Measurements from ENCODE around the gene ATG10. TPM values are rescaled to one million over a fixed set of nuclear protein-coding genes. Genes with fewer than 3 reads are reported as not detected.

The ATG10 gene
- total RNA-seq, 1 donor from 2014 or later = 4.2 TPM

GRCh38 chr5:82162573-82162972 lies 190.8 kb downstream of the ATG10 start:
- no peak overlapping the region for H3K27ac ChIP-seq
- H3K4me3 ChIP-seq = no peak overlapping the region
- no peak for DNase-seq (ENCODE audit: extremely low spot score in 2 of 2)
- intact Hi-C loops (cut with DNase I) = loop anchor here (10.0 kb wide), 1 partner anchor 738 kb away; no protein-coding TSS in a partner anchor
- TF ChIP-seq POLR2AphosphoS5 (IDR thresholded peaks at IDR 0.05; ENCODE audit: insufficient read depth in 1 of 2, low read depth in 1 of 2) (no peak), POLR2A (IDR thresholded peaks at IDR 0.05) (no peak)
- TF ChIP-seq, protein P1, sequence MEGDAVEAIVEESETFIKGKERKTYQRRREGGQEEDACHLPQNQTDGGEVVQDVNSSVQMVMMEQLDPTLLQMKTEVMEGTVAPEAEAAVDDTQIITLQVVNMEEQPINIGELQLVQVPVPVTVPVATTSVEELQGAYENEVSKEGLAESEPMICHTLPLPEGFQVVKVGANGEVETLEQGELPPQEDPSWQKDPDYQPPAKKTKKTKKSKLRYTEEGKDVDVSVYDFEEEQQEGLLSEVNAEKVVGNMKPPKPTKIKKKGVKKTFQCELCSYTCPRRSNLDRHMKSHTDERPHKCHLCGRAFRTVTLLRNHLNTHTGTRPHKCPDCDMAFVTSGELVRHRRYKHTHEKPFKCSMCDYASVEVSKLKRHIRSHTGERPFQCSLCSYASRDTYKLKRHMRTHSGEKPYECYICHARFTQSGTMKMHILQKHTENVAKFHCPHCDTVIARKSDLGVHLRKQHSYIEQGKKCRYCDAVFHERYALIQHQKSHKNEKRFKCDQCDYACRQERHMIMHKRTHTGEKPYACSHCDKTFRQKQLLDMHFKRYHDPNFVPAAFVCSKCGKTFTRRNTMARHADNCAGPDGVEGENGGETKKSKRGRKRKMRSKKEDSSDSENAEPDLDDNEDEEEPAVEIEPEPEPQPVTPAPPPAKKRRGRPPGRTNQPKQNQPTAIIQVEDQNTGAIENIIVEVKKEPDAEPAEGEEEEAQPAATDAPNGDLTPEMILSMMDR (IDR thresholded peaks at IDR 0.05) = no peak
- no peaks in the 10 kb centered on the region for H3K36me3 ChIP-seq
- H3K9me3 ChIP-seq = no peaks in the 10 kb centered on the region
- H3K27me3 ChIP-seq = no peaks in the 10 kb centered on the region
- peaks cover 22% of the 10 kb centered on the region for H3K4me1 ChIP-seq

- no peak for DNase-seq (ENCODE audit: extremely low spot score in 2 of 2)
- H3K9me3 ChIP-seq = no peaks in the 10 kb centered on the region
- peak overlapping the region; percentile 46 for H3K27ac ChIP-seq
- intact Hi-C loops (cut with DNase I) = loop anchor here (10.0 kb wide), 1 partner anchor 739 kb away; no protein-coding TSS in a partner anchor
- no peaks in the 10 kb centered on the region for H3K36me3 ChIP-seq
- H3K4me1 ChIP-seq = peaks cover 22% of the 10 kb centered on the region
- no peak for TF ChIP-seq POLR2A (IDR thresholded peaks at IDR 0.05)
- TF ChIP-seq, protein P1 (IDR thresholded peaks at IDR 0.05) = no peak
- H3K4me3 ChIP-seq = no peak overlapping the region
- H3K27me3 ChIP-seq = no peaks in the 10 kb centered on the region
Measured at GRCh38 chr5:82163452-82164175, 191.8 kb downstream of the ATG10 start.

- H3K4me3 ChIP-seq = no peak overlapping the region
- intact Hi-C loops (cut with DNase I) = loop anchor here (10.0 kb wide), 1 partner anchor 740 kb away; no protein-coding TSS in a partner anchor
- peak overlapping the region; percentile 52 for H3K27ac ChIP-seq
- peaks cover 22% of the 10 kb centered on the region for H3K4me1 ChIP-seq
- H3K36me3 ChIP-seq = no peaks in the 10 kb centered on the region
- no peaks in the 10 kb centered on the region for H3K27me3 ChIP-seq
- no peak for TF ChIP-seq POLR2A (IDR thresholded peaks at IDR 0.05)
- TF ChIP-seq, protein P1 (IDR thresholded peaks at IDR 0.05) = no peak
- TF ChIP-seq POLR2AphosphoS5 (IDR thresholded peaks at IDR 0.05; ENCODE audit: insufficient read depth in 1 of 2, low read depth in 1 of 2) = no peak
- DNase-seq (ENCODE audit: extremely low spot score in 2 of 2) = no peak
- no peaks in the 10 kb centered on the region for H3K9me3 ChIP-seq
Measured at GRCh38 chr5:82164176-82164976, 192.6 kb downstream of the ATG10 start.

- Histone ChIP-seq H3K27me3 (no peaks in the 10 kb centered on the region), H3K36me3 (no peaks in the 10 kb centered on the region), H3K4me1 (peaks cover 22% of the 10 kb centered on the region), H3K27ac (peak overlapping the region; percentile 52), H3K9me3 (no peaks in the 10 kb centered on the region), H3K4me3 (no peak overlapping the region)
- TF ChIP-seq POLR2A (IDR thresholded peaks at IDR 0.05) (no peak), POLR2AphosphoS5 (IDR thresholded peaks at IDR 0.05; ENCODE audit: insufficient read depth in 1 of 2, low read depth in 1 of 2) (no peak)
- TF ChIP-seq, protein P1 (IDR thresholded peaks at IDR 0.05) = no peak
- DNase-seq (ENCODE audit: extremely low spot score in 2 of 2) = no peak
- intact Hi-C loops (cut with DNase I) = loop anchor here (5.0 to 10.0 kb wide), 2 partner anchors 413 to 740 kb away; partner anchors contain the start of gene SSBP2
Measured at GRCh38 chr5:82164977-82165713, 193.3 kb downstream of the ATG10 start.
